SK-N-SH (cell line): Measurements from ENCODE around the gene SACM1L.
A peak's percentile ranks its signal among the peaks of the same experiment; 100 is the strongest.

Experiments
- CHD2 ChIP-seq: fragments of 150-350 bp; IDR thresholded peaks from 2 replicates; pipeline ENCODE4 v1.6.1; 2018; ENCODE audit warnings: low read length; ENCODE audit not compliant: partially characterized antibody
- EP300 ChIP-seq, 2 experiments: IDR thresholded peaks; 2 replicates each; pipeline versions ENCODE4 v1.4.0 to v1.6.1; 2012; ENCODE audit warnings: borderline replicate concordance in 1 of 2, low read depth in 1 of 2, low read length in 1 of 2
- EZH2phosphoT487 ChIP-seq: fragments of 200-600 bp; sonication (generic); IDR thresholded peaks from 2 replicates; pipeline ENCODE4 v1.6.1; 2017; ENCODE audit warnings: low read depth, mixed run types, mild to moderate bottlenecking, antibody characterized with exemption, moderate library complexity, borderline replicate concordance
- FOXM1 ChIP-seq: IDR thresholded peaks from 2 replicates; pipeline ENCODE4 v1.4.0; 2012; ENCODE audit warnings: low read depth, mild to moderate bottlenecking
- GABPA ChIP-seq: IDR thresholded peaks from 2 replicates; pipeline ENCODE4 v1.4.0; 2012; ENCODE audit warnings: low read depth, mild to moderate bottlenecking
- REST ChIP-seq: IDR thresholded peaks from 2 replicates; pipeline ENCODE4 v1.6.1; 2012; ENCODE audit warnings: mild to moderate bottlenecking, low read depth, low read length, moderate library complexity
- RFX5 ChIP-seq: IDR thresholded peaks from 2 replicates; pipeline ENCODE4 v1.6.1; 2012; ENCODE audit warnings: mild to moderate bottlenecking, improper control_type of control experiment, low read length
- RXRA ChIP-seq: IDR thresholded peaks from 2 replicates; pipeline ENCODE4 v1.4.0; 2012; ENCODE audit warnings: low read depth, mild to moderate bottlenecking, borderline replicate concordance
- SIN3A ChIP-seq: IDR thresholded peaks from 2 replicates; pipeline ENCODE4 v1.6.1; 2012; ENCODE audit warnings: low read depth, mild to moderate bottlenecking, low read length, moderate library complexity, borderline replicate concordance
- SMC3 ChIP-seq: IDR thresholded peaks from 2 replicates; pipeline ENCODE4 v1.6.1; 2012; ENCODE audit warnings: low read depth, low read length, improper control_type of control experiment
- USF2 ChIP-seq: fragments of 150-350 bp; IDR thresholded peaks from 2 replicates; pipeline ENCODE4 v1.6.1; 2017; ENCODE audit warnings: antibody characterized with exemption, low read length, low read depth, borderline replicate concordance
- YY1 ChIP-seq: IDR thresholded peaks from 2 replicates; pipeline ENCODE4 v1.4.0; 2012; ENCODE audit warnings: low read depth, mild to moderate bottlenecking
- TF ChIP-seq, protein P1 (sequence below): fragments of 200-600 bp; sonication (generic); IDR thresholded peaks from 2 replicates; pipeline ENCODE4 v1.6.1; 2017; ENCODE audit warnings: antibody characterized with exemption, mild to moderate bottlenecking, moderate library complexity
- TF ChIP-seq, protein P2 (sequence below): IDR thresholded peaks from 2 replicates; pipeline ENCODE4 v1.4.0; 2012; ENCODE audit warnings: low read depth

DNA sequence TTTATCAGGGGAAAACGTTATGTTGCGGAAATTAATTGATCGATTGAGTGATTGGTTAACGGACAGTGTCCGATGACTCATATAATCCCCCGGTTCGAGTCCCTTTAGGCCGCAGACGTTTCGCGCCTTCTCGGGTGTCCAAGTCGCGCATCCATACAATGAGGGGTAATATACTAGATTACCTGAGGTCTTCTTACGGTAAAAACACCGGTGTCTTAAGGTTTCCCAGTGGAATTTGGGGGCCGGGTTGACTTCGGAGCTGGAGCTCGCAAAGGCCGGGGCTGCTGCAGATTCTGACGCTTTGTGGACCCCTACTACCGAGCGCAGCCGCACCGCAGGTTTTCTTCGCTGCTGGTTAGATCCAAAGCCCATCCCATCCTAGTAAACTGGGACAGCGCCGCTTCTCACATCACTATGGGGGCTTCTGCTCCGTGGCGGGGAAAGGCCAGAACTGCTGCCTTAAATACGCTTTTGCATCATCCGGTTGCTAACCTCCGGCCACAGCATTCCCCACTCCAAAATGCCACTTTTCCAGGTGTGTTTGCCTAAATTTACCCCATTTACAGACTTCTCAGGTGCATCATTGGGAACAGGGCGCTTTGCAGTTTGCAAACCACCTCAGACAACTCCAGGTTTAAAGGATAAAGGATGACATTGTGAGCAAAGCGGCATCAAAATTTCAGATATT, 858 bp upstream of the SACM1L start:
- TF ChIP-seq, protein P1, sequence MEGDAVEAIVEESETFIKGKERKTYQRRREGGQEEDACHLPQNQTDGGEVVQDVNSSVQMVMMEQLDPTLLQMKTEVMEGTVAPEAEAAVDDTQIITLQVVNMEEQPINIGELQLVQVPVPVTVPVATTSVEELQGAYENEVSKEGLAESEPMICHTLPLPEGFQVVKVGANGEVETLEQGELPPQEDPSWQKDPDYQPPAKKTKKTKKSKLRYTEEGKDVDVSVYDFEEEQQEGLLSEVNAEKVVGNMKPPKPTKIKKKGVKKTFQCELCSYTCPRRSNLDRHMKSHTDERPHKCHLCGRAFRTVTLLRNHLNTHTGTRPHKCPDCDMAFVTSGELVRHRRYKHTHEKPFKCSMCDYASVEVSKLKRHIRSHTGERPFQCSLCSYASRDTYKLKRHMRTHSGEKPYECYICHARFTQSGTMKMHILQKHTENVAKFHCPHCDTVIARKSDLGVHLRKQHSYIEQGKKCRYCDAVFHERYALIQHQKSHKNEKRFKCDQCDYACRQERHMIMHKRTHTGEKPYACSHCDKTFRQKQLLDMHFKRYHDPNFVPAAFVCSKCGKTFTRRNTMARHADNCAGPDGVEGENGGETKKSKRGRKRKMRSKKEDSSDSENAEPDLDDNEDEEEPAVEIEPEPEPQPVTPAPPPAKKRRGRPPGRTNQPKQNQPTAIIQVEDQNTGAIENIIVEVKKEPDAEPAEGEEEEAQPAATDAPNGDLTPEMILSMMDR = peak; percentile 27
- TF ChIP-seq GABPA (no peak), EZH2phosphoT487 (no peak), RXRA (no peak), REST (no peak), EP300 (IDR thresholded peaks at IDR 0.05; ENCODE audit: borderline replicate concordance in 1 of 2, low read depth in 1 of 2, low read length in 1 of 2) (no peak), RFX5 (no peak), USF2 (no peak), SIN3A (no peak), FOXM1 (0 out of 2 replicates have a peak, but pooled peaks have one; percentile 10), YY1 (no peak), CHD2 (no peak), SMC3 (no peak)
- TF ChIP-seq, protein P2, sequence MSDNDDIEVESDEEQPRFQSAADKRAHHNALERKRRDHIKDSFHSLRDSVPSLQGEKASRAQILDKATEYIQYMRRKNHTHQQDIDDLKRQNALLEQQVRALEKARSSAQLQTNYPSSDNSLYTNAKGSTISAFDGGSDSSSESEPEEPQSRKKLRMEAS = no peak
